NCI-H69 (cell line): ENCODE data around the gene INO80B.
"Not testable (repeated sequence)": the region's sequence is repeated elsewhere in the genome, so short reads cannot be mapped to it uniquely, and the experiment has no call there.

ENCODE experiments used
- DNase-seq: peaks from one replicate; lab custom pipeline; 2025; lab: John Stamatoyannopoulos, UW

Gene INO80B

DNA sequence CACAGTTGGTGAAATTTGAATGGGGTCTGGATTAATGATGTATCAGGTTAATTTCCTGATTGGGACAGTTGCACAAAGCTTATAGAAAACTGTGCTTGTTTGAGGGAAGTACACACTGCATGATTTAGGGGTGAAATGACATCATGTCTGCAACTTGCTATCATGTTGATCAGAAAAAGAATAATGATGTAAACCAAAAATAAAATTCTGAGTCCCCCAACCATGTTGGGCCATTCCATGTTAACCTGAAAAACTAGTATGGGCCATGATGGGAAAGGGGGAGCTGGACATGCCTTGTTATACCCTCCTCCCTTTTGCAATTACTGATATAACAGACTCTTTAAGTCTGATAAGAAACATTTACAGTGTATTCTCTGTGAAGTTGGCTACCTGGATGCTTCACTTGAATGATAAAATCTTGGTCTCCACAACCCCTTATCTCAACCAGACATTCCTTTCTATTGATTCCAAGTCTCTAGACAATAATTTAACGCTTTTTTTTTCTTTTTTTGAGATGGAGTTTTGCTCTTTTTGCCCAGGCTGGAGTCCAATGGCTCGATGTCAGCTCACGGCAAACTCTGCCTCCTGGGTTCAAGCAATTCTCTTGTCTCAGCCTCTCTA is 4.2 kb upstream of the INO80B start:
- no peak for DNase-seq

DNA sequence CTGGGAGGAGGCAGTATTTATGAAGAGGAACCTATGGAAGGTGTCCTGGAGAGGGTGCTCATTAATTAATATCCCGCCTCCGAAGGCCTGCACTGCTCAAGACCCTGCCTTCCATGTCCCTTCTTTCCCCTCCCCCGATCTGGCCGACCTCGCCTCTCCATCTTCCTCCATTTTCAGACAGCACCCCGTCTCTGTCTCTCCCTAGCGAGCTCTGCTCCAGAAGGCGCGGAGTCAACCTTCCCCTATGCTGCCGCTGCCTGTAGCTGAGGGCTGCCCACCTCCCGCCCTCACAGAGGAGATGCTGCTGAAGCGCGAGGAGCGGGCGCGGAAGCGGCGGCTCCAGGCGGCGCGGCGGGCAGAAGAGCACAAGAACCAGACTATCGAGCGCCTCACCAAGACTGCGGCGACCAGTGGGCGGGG is 2.3 kb downstream of the INO80B start:
- DNase-seq = no peak

DNA sequence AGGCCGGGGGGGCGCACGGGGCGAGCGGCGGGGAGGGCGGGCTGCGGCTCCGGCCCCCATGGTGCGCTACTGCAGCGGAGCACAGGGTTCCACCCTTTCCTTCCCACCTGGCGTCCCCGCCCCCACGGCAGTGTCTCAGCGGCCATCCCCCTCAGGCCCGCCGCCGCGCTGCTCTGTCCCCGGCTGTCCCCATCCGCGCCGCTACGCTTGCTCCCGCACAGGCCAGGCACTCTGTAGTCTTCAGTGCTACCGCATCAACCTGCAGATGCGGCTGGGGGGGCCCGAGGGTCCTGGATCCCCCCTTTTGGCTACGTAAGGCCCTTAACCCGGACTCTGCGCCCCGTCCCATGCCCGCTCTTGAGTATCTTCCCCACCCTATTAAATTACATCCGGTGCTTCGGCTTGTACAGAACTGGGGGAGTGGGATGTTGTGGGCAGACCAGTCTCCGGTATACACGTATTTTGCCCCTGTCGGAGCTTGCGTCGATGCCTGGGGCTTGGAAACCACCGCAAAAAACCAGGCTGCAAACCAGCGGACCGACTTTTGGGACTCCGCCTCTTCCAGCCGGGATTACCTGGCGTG is 2.8 kb downstream of the INO80B start:
- peak; percentile 86 for DNase-seq

DNA sequence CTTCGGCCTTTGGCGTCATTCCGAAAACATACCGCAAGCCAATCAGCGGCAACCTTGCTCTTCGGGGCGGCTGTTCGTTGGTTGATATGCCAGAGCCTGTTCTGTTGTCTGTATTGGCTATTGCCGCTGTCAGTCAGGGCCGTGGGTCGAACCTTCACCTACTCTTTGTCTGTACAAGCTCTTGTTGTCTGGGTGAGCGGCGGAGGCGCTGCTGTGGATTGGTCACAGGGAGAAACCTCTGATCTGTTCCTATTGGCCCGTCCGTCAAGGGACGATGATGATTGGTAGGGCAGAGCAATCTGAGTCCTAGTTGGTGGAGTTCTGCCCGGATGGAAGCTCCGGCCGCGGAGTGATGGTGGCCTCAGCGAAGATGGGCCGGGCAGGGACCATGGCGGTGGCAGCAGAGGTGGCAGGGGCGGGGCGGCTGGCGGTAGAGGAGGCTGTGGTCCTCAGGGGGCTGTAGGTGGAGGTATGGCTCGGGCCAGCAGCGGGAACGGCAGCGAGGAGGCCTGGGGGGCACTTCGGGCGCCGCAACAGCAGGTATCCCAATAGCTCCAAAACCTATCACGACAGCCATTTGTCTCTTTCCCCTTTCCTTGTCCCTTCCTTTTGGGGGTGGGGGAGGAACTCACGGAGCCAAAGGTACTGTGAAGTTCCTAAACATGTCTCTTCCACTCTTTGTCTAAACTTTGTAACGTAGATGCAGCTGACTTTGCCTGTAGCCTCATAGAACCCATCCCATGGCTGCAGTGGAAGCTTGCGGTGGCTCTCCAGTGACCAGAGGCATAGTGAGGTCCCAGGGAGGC is 3.4 kb downstream of the INO80B start, which contains the start of gene WBP1:
TSS of gene WBP1 (plus strand) at position 307 of the 806 bp plus-strand sequence. CDS start at position 472, 165 bp downstream.
- DNase-seq = peak; percentile 98

DNA sequence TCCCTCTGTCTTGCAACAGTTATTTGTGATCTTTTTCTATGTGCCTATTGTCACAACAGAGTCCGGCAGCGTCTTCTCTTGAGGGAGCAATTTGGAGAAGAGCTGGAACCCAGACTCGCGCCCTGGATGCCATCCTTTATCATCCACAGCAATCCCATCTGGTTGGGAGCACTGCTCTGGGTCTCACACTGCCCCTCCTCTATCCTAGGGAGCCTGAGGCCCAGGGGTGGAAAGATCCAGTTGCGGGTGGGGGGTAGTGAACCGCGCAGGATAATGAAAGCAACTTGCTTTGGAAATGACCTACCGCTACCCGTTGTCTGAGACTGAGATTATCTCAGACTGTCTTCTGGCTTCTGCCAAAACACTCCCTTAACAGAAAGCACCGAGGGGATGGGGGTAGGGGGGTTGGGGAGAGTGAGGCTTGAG is 4.1 kb downstream of the INO80B start:
- DNase-seq = peak; percentile 12

DNA sequence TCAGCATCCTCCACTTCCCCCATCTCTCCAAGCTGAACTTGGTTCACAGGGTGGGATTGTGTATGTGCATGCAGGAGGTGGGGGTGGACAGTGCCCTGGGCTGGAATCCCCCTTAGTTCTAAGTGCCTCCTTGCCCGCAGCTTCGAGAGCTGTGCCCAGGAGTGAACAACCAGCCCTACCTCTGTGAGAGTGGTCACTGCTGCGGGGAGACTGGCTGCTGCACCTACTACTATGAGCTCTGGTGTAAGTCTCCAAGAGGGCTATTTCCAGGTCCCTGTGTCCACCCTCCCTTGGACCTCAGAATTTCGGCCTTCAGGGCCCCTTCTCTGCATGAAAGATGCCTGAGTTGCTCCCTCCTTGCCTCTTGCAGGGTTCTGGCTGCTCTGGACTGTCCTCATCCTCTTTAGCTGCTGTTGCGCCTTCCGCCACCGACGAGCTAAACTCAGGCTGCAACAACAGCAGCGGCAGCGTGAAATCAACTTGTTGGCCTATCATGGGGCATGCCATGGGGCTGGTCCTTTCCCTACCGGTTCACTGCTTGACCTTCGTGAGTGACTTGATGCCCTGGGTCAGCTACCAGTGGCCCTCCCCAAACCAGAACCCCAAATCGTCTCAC is 4.7 kb downstream of the INO80B start:
- not testable (repeated sequence) for DNase-seq

DNA sequence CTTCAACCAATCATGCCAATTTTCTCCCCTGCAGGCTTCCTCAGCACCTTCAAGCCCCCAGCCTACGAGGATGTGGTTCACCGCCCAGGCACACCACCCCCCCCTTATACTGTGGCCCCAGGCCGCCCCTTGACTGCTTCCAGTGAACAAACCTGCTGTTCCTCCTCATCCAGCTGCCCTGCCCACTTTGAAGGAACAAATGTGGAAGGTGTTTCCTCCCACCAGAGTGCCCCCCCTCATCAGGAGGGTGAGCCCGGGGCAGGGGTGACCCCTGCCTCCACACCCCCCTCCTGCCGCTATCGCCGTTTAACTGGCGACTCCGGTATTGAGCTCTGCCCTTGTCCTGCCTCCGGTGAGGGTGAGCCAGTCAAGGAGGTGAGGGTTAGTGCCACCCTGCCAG is 5.3 kb downstream of the INO80B start:
- DNase-seq = not testable (repeated sequence)

DNA sequence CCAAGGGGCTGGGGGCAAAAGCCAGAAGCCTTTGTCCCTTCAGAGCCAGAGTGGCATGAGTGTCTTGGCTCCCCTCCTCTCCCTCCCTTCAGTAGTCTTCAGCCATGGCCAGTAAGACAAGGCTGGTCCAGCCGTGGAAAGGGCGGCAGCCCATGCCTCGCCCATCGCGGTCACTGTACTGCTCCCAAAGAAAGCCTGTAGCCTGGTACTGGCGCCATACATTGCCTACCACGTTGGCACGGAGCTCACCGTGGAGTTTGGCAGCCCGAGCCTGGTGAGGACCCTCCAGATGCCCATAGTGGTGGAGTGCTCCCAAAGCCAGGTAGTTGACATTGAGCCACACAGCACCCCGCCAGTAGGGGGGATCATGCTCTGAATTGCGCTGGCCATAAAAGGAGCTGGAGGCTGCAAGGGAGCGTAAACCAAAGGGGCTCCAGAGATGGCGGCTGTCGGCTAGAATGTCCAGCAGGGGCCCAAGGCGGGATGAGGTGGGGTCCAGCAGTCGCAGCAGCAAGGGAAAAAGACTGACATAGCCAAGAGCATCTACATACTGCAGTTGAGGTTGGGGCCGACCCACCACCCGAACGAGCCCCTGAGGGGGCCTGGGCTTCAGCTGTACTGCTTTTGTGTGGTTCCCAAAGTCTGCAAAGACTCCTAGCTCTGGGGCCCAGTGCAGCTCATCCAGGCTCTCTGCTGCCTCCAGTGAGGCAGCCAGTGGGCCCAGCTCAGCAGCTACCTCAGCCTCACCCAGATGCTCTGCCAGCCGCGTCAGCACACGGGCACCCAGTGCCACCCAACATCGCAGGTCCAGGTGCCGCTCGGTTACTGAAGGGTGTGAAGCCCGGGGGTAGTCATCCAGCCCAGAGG is 6.5 kb downstream of the INO80B start:
- DNase-seq = no peak

DNA sequence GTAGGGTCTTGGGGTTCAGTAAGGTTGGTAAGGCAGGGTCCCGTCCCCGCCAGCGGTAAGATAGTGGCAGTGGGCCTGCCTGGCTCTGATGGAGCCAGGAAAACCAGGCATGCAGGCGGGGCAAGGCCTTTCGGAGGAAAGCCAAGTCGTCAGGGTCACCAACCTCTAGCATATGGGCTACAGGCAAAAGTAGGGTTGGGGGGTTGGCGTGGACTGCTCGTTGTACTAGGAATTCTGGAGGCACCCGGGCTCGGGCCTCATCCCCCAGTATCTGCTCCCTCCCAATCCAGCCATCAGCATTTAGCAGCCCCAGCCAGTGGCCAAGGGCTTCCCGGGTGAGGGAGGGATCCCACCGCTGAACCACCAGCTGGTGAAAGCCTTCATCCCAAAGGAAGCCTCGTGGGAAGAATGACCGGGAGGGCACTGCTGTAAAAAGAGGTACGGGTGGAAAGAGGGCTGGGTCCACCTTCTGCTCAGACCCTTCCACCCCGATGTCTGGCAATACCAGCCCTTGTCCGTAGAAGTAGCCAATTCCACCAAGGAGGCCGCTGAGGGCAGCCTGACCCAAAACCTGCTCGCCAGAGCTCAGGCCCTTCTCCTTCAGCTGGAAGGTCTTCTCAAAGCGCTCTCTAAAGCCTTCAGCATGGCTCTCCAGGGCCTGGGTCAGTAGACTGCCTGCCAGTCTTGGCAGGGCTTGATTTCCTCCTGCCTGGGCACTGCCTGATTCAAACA is 7.3 kb downstream of the INO80B start:
- DNase-seq = no peak

DNA sequence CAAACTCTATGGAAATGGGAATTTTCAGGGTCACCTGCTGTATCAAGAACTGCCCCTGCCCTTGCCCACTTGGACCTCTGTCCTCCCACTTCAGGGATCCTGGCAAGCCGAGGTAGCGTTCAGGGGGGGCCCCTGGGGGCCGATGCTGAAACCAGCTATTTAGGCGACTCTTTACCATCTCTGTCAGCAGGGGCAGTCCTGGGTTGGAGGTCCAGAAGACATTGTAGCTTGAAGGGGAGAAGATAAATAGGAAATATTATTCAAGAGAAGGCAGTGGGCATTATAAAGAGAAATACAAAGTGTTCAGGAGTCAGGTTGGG is 7.9 kb downstream of the INO80B start:
- no peak for DNase-seq

DNA sequence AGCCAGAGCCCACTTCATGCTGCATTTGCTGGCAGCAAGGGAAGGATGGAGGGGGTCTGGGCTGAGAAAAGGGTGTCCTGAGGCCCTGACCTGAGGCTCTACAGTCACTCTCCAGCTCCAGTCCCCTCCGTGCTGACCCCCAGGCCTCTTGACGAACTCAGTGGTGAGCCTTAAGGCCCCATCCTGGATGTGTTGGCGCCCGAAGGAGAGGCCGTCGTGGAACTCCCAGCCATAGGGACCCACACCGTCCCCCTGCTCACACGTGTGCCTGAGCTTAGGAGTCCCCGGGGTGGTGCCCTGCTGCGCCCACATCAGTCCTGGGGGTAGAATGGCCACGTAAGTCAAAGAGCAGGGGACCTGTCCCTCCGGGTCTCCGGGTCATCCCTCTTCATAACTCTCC is 9.5 kb downstream of the INO80B start:
- peak; percentile 11 for DNase-seq

DNA sequence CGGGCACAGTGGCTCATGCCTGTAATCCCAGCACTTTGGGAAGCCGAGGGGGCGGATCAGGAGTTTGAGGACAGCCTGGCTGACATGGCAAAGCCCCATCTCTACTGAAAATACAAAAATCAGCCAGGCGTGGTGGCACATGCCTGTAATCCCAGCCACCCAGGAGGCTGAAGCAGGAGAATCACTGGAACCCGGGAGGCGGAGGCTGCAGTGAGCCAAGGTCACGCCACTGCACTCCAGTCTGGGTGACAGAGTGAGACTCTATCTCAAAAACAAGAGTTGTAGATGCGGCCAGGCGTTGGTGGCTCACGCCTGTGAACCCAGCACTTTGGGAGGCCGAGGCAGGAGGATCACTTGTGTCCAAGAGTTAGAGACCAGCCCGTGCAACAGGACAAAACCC is 15.9 kb downstream of the INO80B start:
- DNase-seq = not testable (repeated sequence)

DNA sequence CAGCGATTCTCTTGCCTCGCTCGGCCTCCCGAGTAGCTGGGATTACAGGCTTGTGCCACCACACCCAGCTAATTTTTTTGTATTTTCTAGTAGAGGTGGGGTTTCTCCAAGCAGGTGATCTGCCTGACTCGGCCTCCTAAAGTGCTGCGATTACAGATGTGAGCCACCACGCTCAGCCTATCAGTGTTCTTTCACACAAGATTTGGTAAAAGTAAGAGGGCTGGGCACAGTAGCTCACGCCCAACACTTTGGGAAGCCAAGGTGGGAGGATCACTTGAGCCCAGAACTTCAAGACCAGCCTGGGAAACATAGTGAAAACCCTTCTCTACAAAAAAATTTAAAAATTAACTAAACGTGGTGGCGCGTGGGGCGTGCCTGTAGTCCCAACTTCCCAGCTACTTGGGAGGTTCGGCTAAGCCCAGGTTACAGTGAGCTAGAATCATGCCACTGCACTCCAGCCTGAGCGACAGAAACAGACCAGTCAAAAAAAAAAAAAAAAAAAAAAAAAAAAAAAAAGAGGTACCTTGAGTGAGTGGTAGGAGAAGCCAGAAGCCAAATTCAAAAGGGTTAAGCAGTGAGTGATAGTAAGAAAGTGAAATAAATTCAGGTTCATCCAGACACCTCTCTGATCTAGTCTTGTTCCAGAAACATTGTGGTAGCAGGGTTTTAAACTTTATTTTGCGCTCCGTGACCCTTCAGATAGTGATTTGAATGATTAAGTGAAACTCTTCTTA is 16.6 kb downstream of the INO80B start:
- DNase-seq = no peak

DNA sequence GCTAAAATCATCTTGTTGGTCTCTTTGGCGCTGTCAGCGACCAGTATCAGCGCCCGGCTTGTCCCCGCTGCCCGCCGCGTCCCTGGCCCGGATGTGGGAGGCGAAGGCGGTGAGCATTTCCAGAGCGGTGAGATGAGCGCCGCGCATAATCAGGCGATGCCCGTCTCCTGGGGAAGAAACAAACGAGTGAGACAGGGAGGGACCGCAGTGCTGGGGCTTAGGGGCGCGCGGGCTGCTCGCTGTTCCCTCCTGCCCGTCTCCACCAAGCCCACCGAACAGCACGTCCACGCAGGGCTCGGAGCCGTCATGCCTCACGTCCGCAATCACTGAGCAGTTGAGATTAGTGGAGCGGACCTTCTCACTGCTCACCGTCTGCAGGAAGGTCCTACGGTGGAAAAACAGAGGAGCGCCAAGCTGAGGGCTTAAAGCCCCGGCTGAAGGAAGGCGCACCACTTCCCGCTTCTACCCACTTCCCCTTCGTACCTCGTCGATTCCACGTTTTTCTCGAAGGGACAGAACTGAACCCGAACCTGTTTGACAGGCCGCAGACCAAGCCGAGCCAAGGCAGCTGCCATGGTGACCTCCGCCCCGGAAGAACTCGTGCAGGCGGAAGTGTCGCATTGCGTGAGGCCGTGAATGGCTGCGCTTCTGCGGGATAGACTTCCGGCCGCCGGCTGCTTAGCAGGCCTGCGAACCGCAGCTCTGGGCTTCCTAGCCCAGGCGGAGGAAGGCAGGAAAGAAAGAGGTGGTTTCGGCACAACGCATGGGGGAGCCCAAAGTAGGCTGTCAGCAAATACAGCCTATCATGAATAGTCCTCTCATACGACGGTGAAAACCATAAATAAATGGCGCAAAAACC is 17.4 kb downstream of the INO80B start, which contains the start of gene MRPL53:
TSS of gene MRPL53 (minus strand) at position 595 of the 859 bp plus-strand sequence. CDS start at position 575, 20 bp downstream.
- DNase-seq = peak; percentile 91

DNA sequence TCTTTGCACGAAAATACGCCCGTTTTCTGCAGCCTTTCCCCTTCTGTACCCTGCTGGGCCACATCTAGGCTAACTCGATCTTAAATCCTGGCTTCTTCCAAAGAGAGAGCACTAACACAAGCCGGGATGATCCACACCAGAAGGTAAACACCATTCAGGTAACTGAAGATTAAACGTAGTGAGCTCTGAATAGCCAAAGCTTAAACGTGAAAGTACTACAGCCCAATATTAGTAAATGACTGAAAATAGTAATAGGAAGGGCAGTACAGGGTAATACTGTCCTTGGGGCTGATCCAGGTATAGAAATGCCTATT is 18.0 kb downstream of the INO80B start:
- DNase-seq = no peak

DNA sequence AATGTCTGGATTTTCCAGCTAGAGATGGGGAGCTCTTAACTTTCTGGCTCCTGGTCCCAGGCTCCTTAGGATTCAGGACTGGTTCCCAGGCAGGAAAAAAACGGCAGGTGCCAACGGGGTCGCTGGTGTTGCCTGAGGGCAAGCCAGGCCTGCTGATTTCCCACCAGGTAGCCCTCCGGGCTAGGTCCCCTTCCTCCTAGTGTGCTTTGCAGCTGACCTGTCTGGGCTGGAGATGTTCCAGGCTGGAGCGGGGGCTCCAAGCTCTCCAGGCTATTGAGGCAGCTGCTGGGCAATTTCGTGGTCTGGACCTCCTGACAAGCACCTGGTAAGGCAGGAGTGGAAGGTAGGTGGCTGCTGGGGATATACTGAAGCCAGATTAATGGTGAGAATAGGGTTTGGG is 19.6 kb downstream of the INO80B start:
- DNase-seq = no peak

DNA sequence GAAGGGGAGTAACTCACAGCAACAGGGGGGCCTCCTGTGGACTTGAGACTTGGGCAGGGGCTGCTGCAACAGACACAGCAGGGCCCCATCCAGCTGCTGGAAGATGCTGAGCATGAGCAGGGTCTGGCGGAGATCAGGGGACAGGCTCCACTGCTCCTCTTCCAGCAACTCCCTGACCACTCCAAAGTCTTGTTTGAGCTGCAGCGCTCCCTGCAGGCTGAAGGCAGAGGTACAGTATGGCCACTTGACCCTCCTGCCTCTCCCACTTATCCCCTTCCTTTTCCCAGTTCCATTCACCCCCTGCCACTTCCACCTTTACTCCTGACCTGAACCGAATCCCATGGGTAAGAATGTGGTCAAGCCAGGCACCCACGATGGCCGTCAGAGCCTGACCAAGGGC is 20.0 kb downstream of the INO80B start:
- DNase-seq = peak; percentile 12

DNA sequence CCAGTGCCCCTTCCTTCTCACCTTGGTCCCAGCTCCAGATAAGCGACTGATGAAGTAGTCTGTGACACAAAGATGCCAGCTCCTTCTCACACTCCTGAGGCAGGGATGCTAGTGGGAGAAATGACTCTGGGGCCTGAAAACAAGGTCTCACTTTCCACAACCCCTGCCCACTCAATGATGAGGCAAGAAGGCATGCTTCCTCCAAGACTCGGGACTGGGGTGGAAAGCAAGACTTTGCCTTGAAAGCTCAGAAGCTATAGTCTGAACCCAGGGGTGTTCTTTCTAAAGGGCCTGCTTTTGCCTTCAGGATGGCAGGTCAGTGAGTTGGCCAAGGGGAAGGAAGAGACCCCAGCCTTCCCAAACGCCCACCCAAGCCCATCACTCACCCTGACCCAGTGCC is 26.5 kb downstream of the INO80B start:
- no peak for DNase-seq

DNA sequence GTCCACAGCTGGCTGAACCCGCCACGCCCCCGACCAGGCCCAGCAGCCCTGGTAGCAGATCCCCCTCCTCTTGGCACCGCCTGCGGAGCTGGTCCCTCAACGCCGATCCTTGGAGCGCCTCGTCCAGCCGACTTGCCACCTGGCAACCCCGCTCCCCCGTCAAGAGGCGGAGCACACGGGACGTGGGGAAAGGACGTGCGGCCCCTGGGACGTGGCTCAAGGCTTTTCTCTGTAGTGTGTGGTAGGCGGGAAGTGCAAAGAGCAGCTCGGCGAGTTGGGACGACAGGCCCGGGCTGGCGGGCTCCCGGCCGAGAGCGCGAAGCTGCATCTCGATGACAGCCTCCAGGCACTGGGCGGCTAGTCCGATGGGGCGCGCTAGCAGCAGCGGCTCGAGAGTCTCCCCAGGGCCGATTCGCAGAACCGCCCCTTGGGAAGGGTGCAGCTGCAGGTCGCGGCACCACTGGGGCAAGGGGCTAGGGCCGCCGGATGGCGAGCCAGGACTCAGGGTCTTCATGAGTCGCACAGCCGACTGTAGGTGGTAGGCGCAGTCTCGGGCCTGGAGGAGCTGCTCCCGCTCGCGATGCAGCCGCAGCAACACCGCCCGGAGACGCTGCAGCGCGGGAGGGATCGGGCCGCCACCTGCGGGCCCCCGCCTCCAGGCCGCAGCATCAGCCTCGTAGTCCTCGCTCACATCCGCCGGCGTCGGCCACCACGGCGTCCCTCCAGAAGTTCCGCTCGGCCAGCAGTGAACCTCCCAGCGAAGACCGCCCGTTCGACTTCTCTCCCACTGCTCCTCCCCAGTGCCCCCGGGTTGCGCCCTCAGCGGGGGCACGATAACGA is 27.3 kb downstream of the INO80B start:
- peak; percentile 68 for DNase-seq
